ENCODE results near the gene SZT2. TPM values are rescaled to one million over a fixed set of nuclear protein-coding genes. Genes with fewer than 3 reads are reported as not detected.

Gene SZT2
- total and polyA plus RNA-seq, 10 of the 15 experiments (the other 5 are each of a cell fraction or from before 2014, with no cell fraction given): 1.4 to 38.3 (median 12.7) TPM

- TF ChIP-seq, protein P1, sequence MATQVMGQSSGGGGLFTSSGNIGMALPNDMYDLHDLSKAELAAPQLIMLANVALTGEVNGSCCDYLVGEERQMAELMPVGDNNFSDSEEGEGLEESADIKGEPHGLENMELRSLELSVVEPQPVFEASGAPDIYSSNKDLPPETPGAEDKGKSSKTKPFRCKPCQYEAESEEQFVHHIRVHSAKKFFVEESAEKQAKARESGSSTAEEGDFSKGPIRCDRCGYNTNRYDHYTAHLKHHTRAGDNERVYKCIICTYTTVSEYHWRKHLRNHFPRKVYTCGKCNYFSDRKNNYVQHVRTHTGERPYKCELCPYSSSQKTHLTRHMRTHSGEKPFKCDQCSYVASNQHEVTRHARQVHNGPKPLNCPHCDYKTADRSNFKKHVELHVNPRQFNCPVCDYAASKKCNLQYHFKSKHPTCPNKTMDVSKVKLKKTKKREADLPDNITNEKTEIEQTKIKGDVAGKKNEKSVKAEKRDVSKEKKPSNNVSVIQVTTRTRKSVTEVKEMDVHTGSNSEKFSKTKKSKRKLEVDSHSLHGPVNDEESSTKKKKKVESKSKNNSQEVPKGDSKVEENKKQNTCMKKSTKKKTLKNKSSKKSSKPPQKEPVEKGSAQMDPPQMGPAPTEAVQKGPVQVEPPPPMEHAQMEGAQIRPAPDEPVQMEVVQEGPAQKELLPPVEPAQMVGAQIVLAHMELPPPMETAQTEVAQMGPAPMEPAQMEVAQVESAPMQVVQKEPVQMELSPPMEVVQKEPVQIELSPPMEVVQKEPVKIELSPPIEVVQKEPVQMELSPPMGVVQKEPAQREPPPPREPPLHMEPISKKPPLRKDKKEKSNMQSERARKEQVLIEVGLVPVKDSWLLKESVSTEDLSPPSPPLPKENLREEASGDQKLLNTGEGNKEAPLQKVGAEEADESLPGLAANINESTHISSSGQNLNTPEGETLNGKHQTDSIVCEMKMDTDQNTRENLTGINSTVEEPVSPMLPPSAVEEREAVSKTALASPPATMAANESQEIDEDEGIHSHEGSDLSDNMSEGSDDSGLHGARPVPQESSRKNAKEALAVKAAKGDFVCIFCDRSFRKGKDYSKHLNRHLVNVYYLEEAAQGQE (IDR thresholded peaks at IDR 0.05; ENCODE audit: low read depth, low read length): no peak
- TF ChIP-seq SMAD1 (IDR thresholded peaks at IDR 0.05; ENCODE audit: low read depth, partially characterized antibody) (no peak), SMAD5 (IDR thresholded peaks at IDR 0.05; ENCODE audit: low read depth) (no peak), SIN3A (IDR thresholded peaks at IDR 0.05; ENCODE audit: low read depth, low read length) (no peak), ZZZ3 (IDR thresholded peaks at IDR 0.05; ENCODE audit: control insufficient read depth, insufficient read length, low read depth) (no peak), MEF2A (IDR thresholded peaks at IDR 0.05; ENCODE audit: insufficient read depth, low read depth, low read length) (no peak)
- TF ChIP-seq, protein P2, sequence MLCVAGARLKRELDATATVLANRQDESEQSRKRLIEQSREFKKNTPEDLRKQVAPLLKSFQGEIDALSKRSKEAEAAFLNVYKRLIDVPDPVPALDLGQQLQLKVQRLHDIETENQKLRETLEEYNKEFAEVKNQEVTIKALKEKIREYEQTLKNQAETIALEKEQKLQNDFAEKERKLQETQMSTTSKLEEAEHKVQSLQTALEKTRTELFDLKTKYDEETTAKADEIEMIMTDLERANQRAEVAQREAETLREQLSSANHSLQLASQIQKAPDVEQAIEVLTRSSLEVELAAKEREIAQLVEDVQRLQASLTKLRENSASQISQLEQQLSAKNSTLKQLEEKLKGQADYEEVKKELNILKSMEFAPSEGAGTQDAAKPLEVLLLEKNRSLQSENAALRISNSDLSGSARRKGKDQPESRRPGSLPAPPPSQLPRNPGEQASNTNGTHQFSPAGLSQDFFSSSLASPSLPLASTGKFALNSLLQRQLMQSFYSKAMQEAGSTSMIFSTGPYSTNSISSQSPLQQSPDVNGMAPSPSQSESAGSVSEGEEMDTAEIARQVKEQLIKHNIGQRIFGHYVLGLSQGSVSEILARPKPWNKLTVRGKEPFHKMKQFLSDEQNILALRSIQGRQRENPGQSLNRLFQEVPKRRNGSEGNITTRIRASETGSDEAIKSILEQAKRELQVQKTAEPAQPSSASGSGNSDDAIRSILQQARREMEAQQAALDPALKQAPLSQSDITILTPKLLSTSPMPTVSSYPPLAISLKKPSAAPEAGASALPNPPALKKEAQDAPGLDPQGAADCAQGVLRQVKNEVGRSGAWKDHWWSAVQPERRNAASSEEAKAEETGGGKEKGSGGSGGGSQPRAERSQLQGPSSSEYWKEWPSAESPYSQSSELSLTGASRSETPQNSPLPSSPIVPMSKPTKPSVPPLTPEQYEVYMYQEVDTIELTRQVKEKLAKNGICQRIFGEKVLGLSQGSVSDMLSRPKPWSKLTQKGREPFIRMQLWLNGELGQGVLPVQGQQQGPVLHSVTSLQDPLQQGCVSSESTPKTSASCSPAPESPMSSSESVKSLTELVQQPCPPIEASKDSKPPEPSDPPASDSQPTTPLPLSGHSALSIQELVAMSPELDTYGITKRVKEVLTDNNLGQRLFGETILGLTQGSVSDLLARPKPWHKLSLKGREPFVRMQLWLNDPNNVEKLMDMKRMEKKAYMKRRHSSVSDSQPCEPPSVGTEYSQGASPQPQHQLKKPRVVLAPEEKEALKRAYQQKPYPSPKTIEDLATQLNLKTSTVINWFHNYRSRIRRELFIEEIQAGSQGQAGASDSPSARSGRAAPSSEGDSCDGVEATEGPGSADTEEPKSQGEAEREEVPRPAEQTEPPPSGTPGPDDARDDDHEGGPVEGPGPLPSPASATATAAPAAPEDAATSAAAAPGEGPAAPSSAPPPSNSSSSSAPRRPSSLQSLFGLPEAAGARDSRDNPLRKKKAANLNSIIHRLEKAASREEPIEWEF (IDR thresholded peaks at IDR 0.05; ENCODE audit: insufficient replicate concordance, low read depth, low read length): no peak
These were observed 54.6 kb downstream of the SZT2 start (continued) for GRCh38 chr1:43444151-43444828.

All from GM12878 (cell line).